Esophagus squamous epithelium (tissue), 4 donors: ENCODE data around the gene RBFOX2.

ENCODE experiments used
- CTCF ChIP-seq, 6 experiments: fragments of 450-650 bp in 4 of 6; fragments of 200-600 bp in 2 of 6; sonication (generic) in 2 of 6; IDR thresholded peaks; one replicate each; pipeline ENCODE4 v1.5.1; 2016 to 2019; ENCODE audit warnings: antibody characterized with exemption in 6 of 6, mild to moderate bottlenecking in 4 of 6, moderate library complexity in 4 of 6
- POLR2A ChIP-seq, 4 donors: fragments of 450-650 bp; IDR thresholded peaks; one replicate each; pipeline ENCODE4 v1.6.1; 2017; ENCODE audit warnings: antibody characterized with exemption in 4 of 4, mild to moderate bottlenecking in 4 of 4, moderate library complexity in 3 of 4

- TF ChIP-seq POLR2A (IDR thresholded peaks at IDR 0.05) (no peak), CTCF (IDR thresholded peaks at IDR 0.05) (no peak)
Observed at GRCh38 chr22:35997438-35997837, 31.2 kb downstream of the RBFOX2 start.
